ENCODE results near the gene MINK1. TPM values are rescaled to one million over a fixed set of nuclear protein-coding genes. Genes with fewer than 3 reads are reported as not detected.
"Not testable (repeated sequence)": the region's sequence is repeated elsewhere in the genome, so short reads cannot be mapped to it uniquely, and the experiment has no call there.

MINK1 gene
- total RNA-seq, 2 donors from 2014 or later: 72.4 to 98.2 TPM

- Mint-ChIP-seq H3K27me3 (peaks cover 0 to 3% of the 10 kb centered on the region in 2 donors), H3K4me1 (ENCODE audit: low read depth in 2 of 2) (peaks cover 35 to 41% of the 10 kb centered on the region in 2 donors), H3K27ac (no peak overlapping the region), H3K36me3 (peaks cover under 1% of the 10 kb centered on the region), H3K9me3 (no peaks in the 10 kb centered on the region), H3K4me3 (no peak overlapping the region)
- ATAC-seq: no peak
- no peak for DNase-seq (ENCODE audit: low spot score)
Measured at GRCh38 chr17:4846635-4847390, 13.7 kb downstream of the MINK1 start.

GRCh38 chr17:4849011-4849536, 15.9 kb downstream of the MINK1 start:
- H3K4me1 Mint-ChIP-seq (ENCODE audit: low read depth in 2 of 2): peaks cover 37 to 44% of the 10 kb centered on the region in 2 donors
- H3K36me3 Mint-ChIP-seq: peaks cover 7% of the 10 kb centered on the region
- DNase-seq (ENCODE audit: low spot score) (no peak), ATAC-seq (no peak)
- H3K27me3 Mint-ChIP-seq: peaks cover 0 to 3% of the 10 kb centered on the region in 2 donors
- no peak overlapping the region for H3K4me3 Mint-ChIP-seq
- peaks cover 5% of the 10 kb centered on the region for H3K9me3 Mint-ChIP-seq
- no peak overlapping the region for H3K27ac Mint-ChIP-seq

- peaks cover 43 to 45% of the 10 kb centered on the region in 2 donors for H3K4me1 Mint-ChIP-seq (ENCODE audit: low read depth in 2 of 2)
- peaks cover 5% of the 10 kb centered on the region for H3K9me3 Mint-ChIP-seq
- H3K36me3 Mint-ChIP-seq: peaks cover 7% of the 10 kb centered on the region
Measured at GRCh38 chr17:4850246-4850645, 17.1 kb downstream of the MINK1 start.

GRCh38 chr17:4851084-4851483, 17.9 kb downstream of the MINK1 start:
- Mint-ChIP-seq H3K27ac (no peak overlapping the region), H3K9me3 (peaks cover 5% of the 10 kb centered on the region), H3K4me3 (no peak overlapping the region), H3K4me1 (ENCODE audit: low read depth in 2 of 2) (peaks cover 39 to 40% of the 10 kb centered on the region in 2 donors), H3K27me3 (peaks cover 0 to 3% of the 10 kb centered on the region in 2 donors), H3K36me3 (peaks cover 7% of the 10 kb centered on the region)
- DNase-seq (ENCODE audit: low spot score) (no peak), ATAC-seq (no peak)

More at GRCh38 chr17:4850246-4850645, 17.1 kb downstream of the MINK1 start:
- Mint-ChIP-seq H3K27ac (peak overlapping the region in 1 of 2 donors; percentile 20), H3K27me3 (peaks cover 0 to 3% of the 10 kb centered on the region in 2 donors), H3K4me3 (no peak overlapping the region)
- ATAC-seq (no peak), DNase-seq (ENCODE audit: low spot score) (no peak)

- ATAC-seq (no peak), DNase-seq (ENCODE audit: low spot score) (no peak)
- H3K4me1 Mint-ChIP-seq (ENCODE audit: low read depth in 2 of 2): peaks cover 32 to 42% of the 10 kb centered on the region in 2 donors
- peaks cover 0 to 3% of the 10 kb centered on the region in 2 donors for H3K27me3 Mint-ChIP-seq
- H3K36me3 Mint-ChIP-seq: peaks cover 7% of the 10 kb centered on the region
- peaks cover 5% of the 10 kb centered on the region for H3K9me3 Mint-ChIP-seq
- H3K4me3 Mint-ChIP-seq: no peak overlapping the region
- H3K27ac Mint-ChIP-seq: peak overlapping the region; percentile 15 to 60
Measured at GRCh38 chr17:4852567-4853207, 19.5 kb downstream of the MINK1 start.

GRCh38 chr17:4853208-4853671, 20.1 kb downstream of the MINK1 start:
- peaks cover 30 to 40% of the 10 kb centered on the region in 2 donors for H3K4me1 Mint-ChIP-seq (ENCODE audit: low read depth in 2 of 2)
- no peak for ATAC-seq

GRCh38 chr17:4854111-4854681, 21.1 kb downstream of the MINK1 start:
- no peak for ATAC-seq
- peaks cover 30 to 46% of the 10 kb centered on the region in 2 donors for H3K4me1 Mint-ChIP-seq (ENCODE audit: low read depth in 2 of 2)
- H3K27ac Mint-ChIP-seq: peak overlapping the region in 1 of 2 donors; percentile 66
- H3K4me3 Mint-ChIP-seq: no peak overlapping the region
- peaks cover 7% of the 10 kb centered on the region for H3K36me3 Mint-ChIP-seq
- peaks cover 5% of the 10 kb centered on the region for H3K9me3 Mint-ChIP-seq
- peaks cover 0 to 3% of the 10 kb centered on the region in 2 donors for H3K27me3 Mint-ChIP-seq
- DNase-seq (ENCODE audit: low spot score): no peak

More at GRCh38 chr17:4853208-4853671, 20.1 kb downstream of the MINK1 start:
- peaks cover 5% of the 10 kb centered on the region for H3K9me3 Mint-ChIP-seq
- H3K27me3 Mint-ChIP-seq: peaks cover 0 to 3% of the 10 kb centered on the region in 2 donors
- peaks cover 7% of the 10 kb centered on the region for H3K36me3 Mint-ChIP-seq
- no peak overlapping the region for H3K4me3 Mint-ChIP-seq
- no peak for DNase-seq (ENCODE audit: low spot score)
- peak overlapping the region in 1 of 2 donors; percentile 50 for H3K27ac Mint-ChIP-seq

GRCh38 chr17:4856271-4856936, 23.3 kb downstream of the MINK1 start:
- Mint-ChIP-seq H3K4me1 (ENCODE audit: low read depth in 2 of 2) (peaks cover 22 to 37% of the 10 kb centered on the region in 2 donors), H3K36me3 (peaks cover 7% of the 10 kb centered on the region), H3K9me3 (peaks cover 5% of the 10 kb centered on the region), H3K27me3 (no peaks in the 10 kb centered on the region), H3K4me3 (no peak overlapping the region), H3K27ac (no peak overlapping the region)
- ATAC-seq (no peak), DNase-seq (ENCODE audit: low spot score) (no peak)

- no peak for DNase-seq (ENCODE audit: low spot score)
- Mint-ChIP-seq H3K4me3 (no peak overlapping the region), H3K9me3 (peaks cover 4% of the 10 kb centered on the region), H3K4me1 (ENCODE audit: low read depth in 2 of 2) (peaks cover 17 to 34% of the 10 kb centered on the region in 2 donors), H3K27ac (no peak overlapping the region), H3K27me3 (no peaks in the 10 kb centered on the region), H3K36me3 (peaks cover 6% of the 10 kb centered on the region)
- ATAC-seq: no peak
Measured at GRCh38 chr17:4856937-4857314, 23.8 kb downstream of the MINK1 start.

GRCh38 chr17:4857347-4857746, 24.2 kb downstream of the MINK1 start:
- peaks cover 12 to 30% of the 10 kb centered on the region in 2 donors for H3K4me1 Mint-ChIP-seq (ENCODE audit: low read depth in 2 of 2)
- not testable (repeated sequence) for H3K27me3 Mint-ChIP-seq; H3K27ac Mint-ChIP-seq; H3K9me3 Mint-ChIP-seq; ATAC-seq; H3K4me3 Mint-ChIP-seq; H3K36me3 Mint-ChIP-seq; DNase-seq (ENCODE audit: low spot score)

GRCh38 chr17:4858068-4858881, 25.1 kb downstream of the MINK1 start:
- H3K4me3 Mint-ChIP-seq: no peak overlapping the region
- no peaks in the 10 kb centered on the region for H3K9me3 Mint-ChIP-seq
- DNase-seq (ENCODE audit: low spot score) (no peak), ATAC-seq (no peak)
- no peak overlapping the region for H3K27ac Mint-ChIP-seq
- H3K27me3 Mint-ChIP-seq: no peaks in the 10 kb centered on the region
- peaks cover 10 to 29% of the 10 kb centered on the region in 2 donors for H3K4me1 Mint-ChIP-seq (ENCODE audit: low read depth in 2 of 2)
- no peaks in the 10 kb centered on the region for H3K36me3 Mint-ChIP-seq

- ATAC-seq (no peak), DNase-seq (ENCODE audit: low spot score) (no peak)
- Mint-ChIP-seq H3K4me3 (no peak overlapping the region), H3K27me3 (no peaks in the 10 kb centered on the region), H3K36me3 (no peaks in the 10 kb centered on the region), H3K9me3 (no peaks in the 10 kb centered on the region), H3K4me1 (ENCODE audit: low read depth in 2 of 2) (peaks cover 10 to 29% of the 10 kb centered on the region in 2 donors), H3K27ac (no peak overlapping the region)
Measured at GRCh38 chr17:4858882-4859260, 25.7 kb downstream of the MINK1 start.

Data from natural killer cell treated with Interleukin-12 subunit alpha and Interleukin-12 subunit beta and Interleukin-15 and Interleukin-18, amount 100 ng/mL, for 72 hours (primary cell).